ENCODE results near the gene MNAT1. TPM values are rescaled to one million over a fixed set of nuclear protein-coding genes. Genes with fewer than 3 reads are reported as not detected.

The MNAT1 gene
- total RNA-seq, 1 donor from 2014 or later = 114 TPM

GRCh38 chr14:60796434-60796833 lies 61.9 kb downstream of the MNAT1 start:
- Histone ChIP-seq H2AFZ (replicated peaks) (no peak overlapping the region), H3K4me1 (no peaks in the 10 kb centered on the region), H4K20me1 (ENCODE audit: low read depth) (no peaks in the 10 kb centered on the region), H3K36me3 (no peaks in the 10 kb centered on the region), H3K4me2 (no peak overlapping the region), H3K27me3 (no peaks in the 10 kb centered on the region), H3K9me3 (ENCODE audit: low read depth) (no peaks in the 10 kb centered on the region), H3K79me2 (ENCODE audit: low read depth) (peaks cover 13% of the 10 kb centered on the region), H3F3A (ENCODE audit: low read depth) (no peaks in the 10 kb centered on the region), H3K4me3 (no peak overlapping the region), H3K27ac (no peak overlapping the region), H3K9ac (no peak overlapping the region)
- DNase-seq (ENCODE audit: low spot score) = no peak
- Mint-ChIP-seq H3K4me1 (no peaks in the 10 kb centered on the region), H3K27ac (no peak overlapping the region), H3K36me3 (peaks cover 4% of the 10 kb centered on the region), H3K9me3 (peaks cover 2% of the 10 kb centered on the region), H3K4me3 (no peak overlapping the region), H3K27me3 (ENCODE audit: insufficient read depth, low read depth) (no peaks in the 10 kb centered on the region)
- no peak for TF ChIP-seq EZH2phosphoT487 (IDR thresholded peaks at IDR 0.05)
- TF ChIP-seq CTCF (IDR thresholded peaks at IDR 0.05) = no peak
- no peak for TF ChIP-seq EZH2 (IDR thresholded peaks at IDR 0.05)

GRCh38 chr14:60800409-60800808 lies 65.8 kb downstream of the MNAT1 start:
- Mint-ChIP-seq H3K27me3 (ENCODE audit: insufficient read depth, low read depth) (no peaks in the 10 kb centered on the region), H3K4me1 (no peaks in the 10 kb centered on the region), H3K27ac (no peak overlapping the region), H3K9me3 (no peaks in the 10 kb centered on the region), H3K36me3 (peaks cover 8% of the 10 kb centered on the region), H3K4me3 (no peak overlapping the region)
- no peaks in the 10 kb centered on the region for H3K27me3 ChIP-seq
- H4K20me1 ChIP-seq (ENCODE audit: low read depth) = no peaks in the 10 kb centered on the region
- no peak overlapping the region for H3K4me2 ChIP-seq
- no peak overlapping the region for H3K9ac ChIP-seq
- no peaks in the 10 kb centered on the region for H3K9me3 ChIP-seq (ENCODE audit: low read depth)
- no peaks in the 10 kb centered on the region for H3F3A ChIP-seq (ENCODE audit: low read depth)
- no peak for DNase-seq (ENCODE audit: low spot score)
- H3K27ac ChIP-seq = no peak overlapping the region
- no peak overlapping the region for H2AFZ ChIP-seq (replicated peaks)
- no peaks in the 10 kb centered on the region for H3K36me3 ChIP-seq
- no peak overlapping the region for H3K4me3 ChIP-seq
- H3K79me2 ChIP-seq (ENCODE audit: low read depth) = no peaks in the 10 kb centered on the region
- TF ChIP-seq CTCF (IDR thresholded peaks at IDR 0.05) (no peak), EZH2phosphoT487 (IDR thresholded peaks at IDR 0.05) (no peak), EZH2 (IDR thresholded peaks at IDR 0.05) (no peak)
- no peaks in the 10 kb centered on the region for H3K4me1 ChIP-seq

GRCh38 chr14:60803871-60804270 lies 69.3 kb downstream of the MNAT1 start:
- no peak overlapping the region for H3K4me3 Mint-ChIP-seq
- Histone ChIP-seq H3K4me2 (no peak overlapping the region), H3K9ac (no peak overlapping the region), H3K79me2 (ENCODE audit: low read depth) (no peaks in the 10 kb centered on the region), H3K9me3 (ENCODE audit: low read depth) (no peaks in the 10 kb centered on the region), H3K27ac (no peak overlapping the region), H3F3A (ENCODE audit: low read depth) (no peaks in the 10 kb centered on the region), H3K36me3 (no peaks in the 10 kb centered on the region), H4K20me1 (ENCODE audit: low read depth) (no peaks in the 10 kb centered on the region), H2AFZ (replicated peaks) (no peak overlapping the region), H3K4me3 (no peak overlapping the region), H3K4me1 (no peaks in the 10 kb centered on the region), H3K27me3 (no peaks in the 10 kb centered on the region)
- H3K4me1 Mint-ChIP-seq = no peaks in the 10 kb centered on the region
- H3K27me3 Mint-ChIP-seq (ENCODE audit: insufficient read depth, low read depth) = no peaks in the 10 kb centered on the region
- peaks cover 11% of the 10 kb centered on the region for H3K36me3 Mint-ChIP-seq
- no peak overlapping the region for H3K27ac Mint-ChIP-seq
- no peak for TF ChIP-seq EZH2phosphoT487 (IDR thresholded peaks at IDR 0.05)
- no peak for TF ChIP-seq EZH2 (IDR thresholded peaks at IDR 0.05)
- no peak for TF ChIP-seq CTCF (IDR thresholded peaks at IDR 0.05)
- H3K9me3 Mint-ChIP-seq = no peaks in the 10 kb centered on the region
- no peak for DNase-seq (ENCODE audit: low spot score)

All from neural progenitor cell (in vitro differentiated cells).